Measurements from ENCODE around the gene CARD11.
"Not testable (repeated sequence)": the region's sequence is repeated elsewhere in the genome, so short reads cannot be mapped to it uniquely, and the experiment has no call there.

Gene CARD11

GRCh38 chr7:2924866-2925840 lies 118.5 kb downstream of the CARD11 start:
- no peak for DNase-seq (ENCODE audit: low read depth)

- DNase-seq (ENCODE audit: low read depth) = no peak
These were observed 119.6 kb downstream of the CARD11 start for GRCh38 chr7:2923886-2924574.

- no peak for DNase-seq (ENCODE audit: low read depth)
These were observed 120.3 kb downstream of the CARD11 start for GRCh38 chr7:2923291-2923781.

GRCh38 chr7:2922866-2923265 lies 120.8 kb downstream of the CARD11 start:
- DNase-seq (ENCODE audit: low read depth) = no peak

GRCh38 chr7:2922348-2922691 lies 121.3 kb downstream of the CARD11 start:
- no peak for DNase-seq (ENCODE audit: low read depth)

- no peak for DNase-seq (ENCODE audit: low read depth)
These were observed 121.9 kb downstream of the CARD11 start for GRCh38 chr7:2921653-2922347.

GRCh38 chr7:2920956-2921652 lies 122.6 kb downstream of the CARD11 start:
- no peak for DNase-seq (ENCODE audit: low read depth)

- DNase-seq (ENCODE audit: low read depth) = not testable (repeated sequence)
These were observed 123.2 kb downstream of the CARD11 start for GRCh38 chr7:2920480-2920879.

- DNase-seq (ENCODE audit: low read depth) = no peak
These were observed 123.6 kb downstream of the CARD11 start for GRCh38 chr7:2920041-2920440.

GRCh38 chr7:2919256-2919655 lies 124.4 kb downstream of the CARD11 start:
- DNase-seq (ENCODE audit: low read depth) = no peak

GRCh38 chr7:2918406-2918805 lies 125.3 kb downstream of the CARD11 start:
- DNase-seq (ENCODE audit: low read depth) = no peak

GRCh38 chr7:2915023-2915422 lies 128.6 kb downstream of the CARD11 start:
- no peak for DNase-seq (ENCODE audit: low read depth)

GRCh38 chr7:2913760-2914387 lies 129.8 kb downstream of the CARD11 start:
- no peak for DNase-seq (ENCODE audit: low read depth)

- DNase-seq (ENCODE audit: low read depth) = no peak
These were observed 130.8 kb downstream of the CARD11 start for GRCh38 chr7:2912684-2913439.

GRCh38 chr7:2911466-2911865 lies 132.2 kb downstream of the CARD11 start:
- DNase-seq (ENCODE audit: low read depth) = no peak

- DNase-seq (ENCODE audit: low read depth) = no peak
These were observed 134.1 kb downstream of the CARD11 start for GRCh38 chr7:2909471-2910039.

- DNase-seq (ENCODE audit: low read depth) = no peak
These were observed 134.6 kb downstream of the CARD11 start for GRCh38 chr7:2909043-2909442.

GRCh38 chr7:2908103-2908683 lies 135.5 kb downstream of the CARD11 start:
- no peak for DNase-seq (ENCODE audit: low read depth)

GRCh38 chr7:2906197-2906931 lies 137.3 kb downstream of the CARD11 start:
- no peak for DNase-seq (ENCODE audit: low read depth)

Data from T-helper 22 cell (primary cell).